Astrocyte of the spinal cord (primary cell): ENCODE measurements around the gene NPL.

Experiments used
- DNase-seq: peaks from one replicate; pipeline ENCODE4 v3.0.0; 2011; ENCODE audit warnings: low read depth, low spot score
- H3K4me3 ChIP-seq: 2 replicates; pipeline ENCODE4 v1.5.1; 2011; ENCODE audit warnings: low read depth, mild to moderate bottlenecking, low read length, moderate library complexity
- CTCF ChIP-seq: IDR thresholded peaks from 2 replicates; pipeline ENCODE4 v1.5.1; 2012; ENCODE audit warnings: low read depth, mild to moderate bottlenecking, low read length, inconsistent platforms
- in situ Hi-C: cut with HindIII; loops from 2 replicates; pipeline ENCODE4 v1.10.0; 2017; ENCODE audit warnings: low sequenced_read_pairs

The NPL gene

DNA sequence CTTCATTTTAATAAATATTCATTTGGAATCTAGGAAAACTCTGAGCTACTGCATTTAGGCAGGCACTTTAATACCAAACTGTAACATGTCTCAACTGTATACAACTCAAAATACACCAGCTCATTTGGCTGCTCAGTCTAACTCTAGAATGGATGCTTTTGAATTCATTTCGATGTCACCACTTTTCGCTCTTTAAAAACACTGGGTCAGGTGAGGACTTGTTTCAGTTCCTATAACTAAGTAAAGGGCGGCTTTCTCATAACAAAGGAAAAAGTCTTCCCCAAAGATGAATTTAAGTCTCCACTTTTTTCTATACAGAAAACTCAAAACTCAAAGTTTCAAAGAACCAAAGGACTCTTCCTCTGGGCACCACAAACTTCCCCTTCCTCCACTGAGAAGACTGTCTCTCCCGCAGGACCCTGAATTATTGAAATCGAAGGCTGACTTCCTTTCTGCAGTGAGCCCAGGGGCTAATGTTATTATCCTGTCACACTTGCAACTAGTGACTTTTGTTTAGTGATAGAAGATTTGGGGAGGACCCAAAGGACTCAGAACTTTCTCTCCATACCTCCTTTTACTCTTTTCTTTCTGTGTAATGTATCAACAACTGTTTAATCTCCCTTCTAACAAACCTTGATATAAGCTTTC is 39.8 kb downstream of the NPL start:
- in situ Hi-C loops: no loop called here
- no peak for TF ChIP-seq CTCF
- no peak for DNase-seq
- H3K4me3 ChIP-seq: no peak overlapping the region

DNA sequence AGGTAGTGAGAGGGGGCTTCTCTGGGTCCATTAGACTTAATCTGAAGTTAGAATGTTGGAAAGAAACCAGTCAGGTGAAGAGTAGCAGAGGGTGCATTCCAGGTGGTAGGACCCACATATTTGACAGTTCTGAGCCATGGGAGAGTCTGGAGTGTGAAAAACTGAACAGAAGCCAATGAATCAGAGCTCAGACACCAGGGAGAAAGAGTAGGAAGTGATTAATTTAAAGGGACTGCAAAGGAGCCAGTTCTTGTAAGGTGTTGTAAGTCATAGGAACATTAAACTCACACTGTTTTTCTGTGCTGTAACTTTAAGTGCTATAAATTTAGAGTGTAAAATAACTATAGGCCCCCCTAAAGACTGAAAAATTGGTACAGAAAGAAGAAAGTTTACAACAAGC is 43.7 kb downstream of the NPL start:
- in situ Hi-C loops: no loop called here
- no peak overlapping the region for H3K4me3 ChIP-seq
- DNase-seq: peak; percentile 23
- no peak for TF ChIP-seq CTCF

DNA sequence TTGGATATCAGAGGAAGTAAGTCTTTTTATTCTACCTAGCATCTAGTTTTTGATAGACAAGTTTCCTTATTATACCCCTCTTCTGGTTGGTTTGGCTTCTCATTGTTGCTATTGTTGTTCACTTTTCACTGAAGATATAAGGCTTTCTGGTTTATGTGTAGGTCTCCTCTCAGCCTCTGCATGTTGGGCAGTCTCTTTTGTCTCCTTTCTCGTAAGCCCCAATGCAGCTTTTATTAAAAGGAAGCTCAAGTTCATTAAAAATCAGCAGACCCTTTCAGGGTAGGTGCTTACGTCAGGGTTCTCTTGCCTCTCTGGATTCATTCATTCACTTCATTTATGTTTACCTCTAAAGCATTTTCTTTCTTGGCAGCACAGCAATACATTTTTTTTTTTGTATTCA is 44.8 kb downstream of the NPL start:
- no peak for DNase-seq

GRCh38 chr1:182835806-182836205 is 46.2 kb downstream of the NPL start:
- no peak overlapping the region for H3K4me3 ChIP-seq
- in situ Hi-C loops: no loop called here
- TF ChIP-seq CTCF: no peak
- DNase-seq: no peak

More for the DNA sequence above, 44.8 kb downstream of the NPL start:
- H3K4me3 ChIP-seq: no peak overlapping the region
- TF ChIP-seq CTCF: no peak
- in situ Hi-C loops: no loop called here

DNA sequence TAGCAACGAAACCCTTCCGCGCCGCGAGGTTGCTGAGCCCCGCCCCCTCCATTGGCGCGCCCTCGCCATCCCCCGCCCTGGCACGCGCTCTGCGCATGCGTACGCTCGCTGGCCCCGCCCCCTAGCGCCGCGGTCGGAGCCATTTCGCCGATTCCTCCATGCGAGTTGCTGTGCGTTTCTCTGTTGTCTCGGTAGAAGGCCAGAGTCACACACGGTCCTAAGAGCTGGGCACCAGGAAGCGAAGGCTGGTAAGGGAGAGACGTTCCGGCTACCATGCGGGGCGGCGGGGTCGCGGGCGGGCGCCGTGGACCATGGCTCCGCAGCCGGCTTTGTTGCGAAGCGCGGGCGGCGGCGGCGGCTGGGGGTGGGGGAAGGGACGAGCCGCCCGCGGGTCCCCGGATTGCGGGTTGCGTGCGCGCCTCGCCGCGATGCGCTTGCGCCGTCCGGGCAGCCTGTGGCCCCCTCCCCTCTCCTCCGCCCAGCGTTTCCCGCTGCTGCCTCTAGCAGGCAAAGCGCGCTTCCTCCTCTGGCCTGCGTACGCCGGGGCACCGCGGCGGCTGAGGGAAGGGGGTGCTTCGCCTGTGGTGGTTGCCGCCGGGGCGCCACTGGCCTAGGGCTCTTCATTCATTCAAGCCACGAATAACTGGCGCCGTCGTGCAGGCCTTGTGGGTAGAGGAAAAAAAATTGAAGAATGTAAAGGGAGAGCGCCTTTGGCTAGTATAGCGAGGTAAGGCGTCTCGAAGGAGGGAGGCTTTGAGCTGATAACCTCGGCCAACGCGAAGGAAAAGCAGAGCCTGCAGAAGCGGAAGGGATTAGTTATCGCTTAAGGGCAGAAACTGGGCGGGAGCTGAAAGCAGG is 49.9 kb downstream of the NPL start, which contains the start of gene DHX9:
TSS of gene DHX9 (plus strand) at position 139 of the 858 bp plus-strand sequence. CDS start 3,220 bp downstream, outside the sequence.
- peak; percentile 87 for DNase-seq
- peak within 1 kb of the TSS; percentile 87 for H3K4me3 ChIP-seq
- TF ChIP-seq CTCF: no peak
- in situ Hi-C loops: no loop called here

GRCh38 chr1:182841368-182841988 is 51.9 kb downstream of the NPL start:
- no peak for TF ChIP-seq CTCF
- in situ Hi-C loops: no loop called here
- H3K4me3 ChIP-seq: peak overlapping the region; percentile 87
- DNase-seq: peak; percentile 30
